Fibroblast of skin of abdomen (primary cell): ENCODE measurements around the gene ZFP57. TPM values are rescaled to one million over a fixed set of nuclear protein-coding genes. Genes with fewer than 3 reads are reported as not detected.

ENCODE experiments used
- DNase-seq: peaks from one replicate; pipeline ENCODE4 v3.0.0-alpha.2; 2013
- polyA plus RNA-seq, 2 experiments: library from polyadenylated mRNA; unstranded; fragments of 120-200 nt; gene quantifications; one replicate each; pipeline ENCODE4 v1.2.1, GENCODE V29; 2013; ENCODE audit not compliant: insufficient read length in 2 of 2

Gene ZFP57
- polyA plus RNA-seq (2013, experiment 1 of 2; ENCODE audit: insufficient read length), result 0.57 TPM
- 0.37 TPM for polyA plus RNA-seq (2013, experiment 2 of 2; ENCODE audit: insufficient read length)

DNA sequence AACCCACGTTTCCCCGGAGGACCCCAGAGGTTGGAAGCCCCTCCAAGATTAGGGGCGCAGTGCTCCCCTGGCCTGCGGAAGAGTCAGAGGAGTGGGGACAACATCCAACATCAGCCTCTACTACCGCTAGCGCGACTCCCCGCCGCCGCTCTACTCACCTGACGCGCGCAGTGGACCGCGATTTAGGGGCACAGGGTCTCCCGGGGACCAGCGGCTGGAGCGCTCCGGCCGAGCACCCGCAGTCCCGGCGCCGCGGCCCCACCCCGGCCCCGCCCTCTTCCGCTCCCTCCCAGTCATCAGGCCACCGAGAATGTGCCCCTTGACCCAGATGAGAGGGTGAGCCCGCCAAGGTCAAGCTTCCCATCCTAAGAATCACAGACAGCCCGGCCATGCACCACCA lies at the start of gene ZFP57:
Gene ZFP57 (minus strand): TSS at position 249 of the 400 bp plus-strand sequence. CDS start 4,149 bp downstream, outside the sequence.
- no peak for DNase-seq

DNA sequence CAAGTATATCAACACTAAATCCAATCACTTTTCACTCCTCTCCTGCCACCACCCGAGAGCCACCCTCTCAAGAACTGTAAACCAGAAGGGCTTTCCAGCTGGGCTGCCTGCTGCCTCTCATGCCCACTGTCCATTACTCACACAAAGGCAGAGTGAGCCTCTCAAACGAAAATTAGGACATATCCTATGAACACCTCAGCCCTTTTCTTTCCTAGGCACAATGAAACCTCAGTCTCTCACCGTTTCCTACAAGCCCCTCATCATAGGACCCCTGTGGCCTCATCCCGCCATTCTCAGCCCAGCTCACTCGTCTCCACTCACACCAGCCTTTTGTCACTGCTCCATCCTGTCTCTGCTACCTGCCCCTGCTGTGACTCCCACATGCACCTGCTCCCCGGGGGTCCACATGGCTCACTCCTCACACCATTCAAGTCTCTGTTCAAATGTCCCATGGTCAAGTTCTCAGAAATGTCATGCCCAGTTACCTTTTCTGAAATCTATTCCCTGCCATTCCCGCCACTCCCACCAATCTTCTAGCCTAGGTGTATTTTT lies 49.7 kb upstream of the ZFP57 start:
- no peak for DNase-seq

DNA sequence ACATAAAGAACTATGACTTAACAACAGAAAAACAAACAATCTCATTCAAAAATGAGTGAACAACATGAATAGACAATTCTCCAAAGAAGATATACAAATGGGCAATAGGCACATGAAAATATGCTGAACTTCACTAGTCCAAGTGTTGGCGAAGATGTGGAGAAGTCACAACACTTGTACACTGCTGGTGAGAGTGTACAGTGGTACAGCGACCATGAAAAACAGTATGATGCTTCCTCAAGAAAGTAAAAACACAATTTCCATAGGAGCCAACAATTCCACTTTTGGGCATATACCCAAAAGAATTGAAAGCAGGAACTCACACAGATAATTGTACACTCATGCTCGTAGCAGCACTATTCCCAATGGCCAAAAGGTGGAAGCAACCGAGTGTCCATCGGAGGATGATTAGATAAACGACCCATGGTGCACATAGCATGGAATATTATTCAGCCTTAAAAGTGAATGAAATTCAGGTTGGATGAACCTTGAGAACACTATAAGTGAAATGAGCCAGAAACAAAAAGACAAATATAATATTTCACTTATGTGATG lies 48.9 kb upstream of the ZFP57 start:
- no peak for DNase-seq

DNA sequence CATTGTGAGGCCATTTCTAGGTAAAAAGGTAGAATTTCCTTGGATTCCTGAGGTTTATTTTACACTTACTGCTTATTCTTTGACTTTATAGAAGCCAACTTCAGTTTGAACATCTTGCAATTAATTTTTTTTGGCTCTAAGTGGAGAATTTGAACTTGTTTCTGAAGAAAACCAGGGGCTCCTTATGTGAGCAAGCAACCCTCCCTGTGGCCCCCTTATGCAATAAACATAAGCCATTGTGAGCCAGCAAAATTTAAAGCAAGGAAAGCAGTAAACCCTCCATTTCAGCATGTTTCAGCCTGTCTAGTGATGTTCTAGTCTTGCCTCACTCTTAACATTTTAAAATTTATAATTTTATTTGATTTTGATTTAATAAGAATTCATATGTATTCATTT lies 47.9 kb upstream of the ZFP57 start:
- DNase-seq, result no peak

DNA sequence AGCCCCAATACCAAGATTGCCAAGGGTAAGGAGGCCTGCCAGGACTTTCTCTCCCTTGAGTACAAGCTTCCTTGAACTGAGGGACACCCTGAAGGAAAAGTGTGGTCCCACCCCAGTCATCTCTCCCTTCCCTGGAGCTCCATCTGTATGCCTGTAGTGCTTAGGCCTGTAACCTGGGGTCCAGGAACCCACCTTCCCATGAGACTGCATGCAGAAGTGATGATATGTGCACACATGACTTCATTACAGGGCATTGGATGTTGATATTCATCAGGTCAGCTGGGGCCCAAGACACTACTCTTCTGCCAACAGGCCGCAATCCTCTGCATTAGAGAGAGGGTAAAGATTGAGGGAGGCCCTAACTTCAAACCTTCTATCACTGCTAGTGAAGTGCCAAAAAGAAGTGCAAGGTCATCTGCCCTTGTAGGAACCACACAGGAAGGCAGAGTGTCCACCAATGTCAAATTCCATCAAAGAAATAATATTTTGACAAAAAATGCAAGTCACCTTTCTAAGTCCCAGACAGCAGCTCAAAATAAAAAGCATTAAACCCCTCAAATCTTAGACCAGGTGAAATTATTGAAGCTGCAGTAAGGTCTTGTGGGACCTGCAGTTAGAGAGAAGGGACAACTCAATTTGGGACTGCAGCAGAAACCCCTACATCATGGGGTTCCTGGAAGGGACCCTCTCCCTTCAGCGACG lies 47.4 kb upstream of the ZFP57 start:
- DNase-seq, result no peak

DNA sequence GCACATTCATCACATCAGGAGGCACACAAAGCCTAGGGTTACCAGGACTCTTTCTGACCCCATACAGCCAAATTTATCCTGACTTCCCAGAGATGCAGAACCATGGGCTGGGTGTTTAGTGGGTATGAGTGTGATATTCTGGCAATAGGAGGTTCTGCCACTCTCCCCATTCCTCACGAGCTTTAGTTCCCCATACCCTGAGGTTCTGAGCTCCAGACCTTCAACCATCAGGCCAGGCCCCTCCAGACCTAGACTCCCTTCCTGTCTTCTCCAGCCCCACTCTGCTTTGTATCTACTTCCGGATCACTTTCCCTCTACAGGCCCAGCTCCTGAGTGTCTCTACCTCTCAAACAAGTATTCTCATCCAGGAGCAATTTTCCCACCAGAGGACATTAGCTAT lies 46.7 kb upstream of the ZFP57 start:
- DNase-seq, result no peak

DNA sequence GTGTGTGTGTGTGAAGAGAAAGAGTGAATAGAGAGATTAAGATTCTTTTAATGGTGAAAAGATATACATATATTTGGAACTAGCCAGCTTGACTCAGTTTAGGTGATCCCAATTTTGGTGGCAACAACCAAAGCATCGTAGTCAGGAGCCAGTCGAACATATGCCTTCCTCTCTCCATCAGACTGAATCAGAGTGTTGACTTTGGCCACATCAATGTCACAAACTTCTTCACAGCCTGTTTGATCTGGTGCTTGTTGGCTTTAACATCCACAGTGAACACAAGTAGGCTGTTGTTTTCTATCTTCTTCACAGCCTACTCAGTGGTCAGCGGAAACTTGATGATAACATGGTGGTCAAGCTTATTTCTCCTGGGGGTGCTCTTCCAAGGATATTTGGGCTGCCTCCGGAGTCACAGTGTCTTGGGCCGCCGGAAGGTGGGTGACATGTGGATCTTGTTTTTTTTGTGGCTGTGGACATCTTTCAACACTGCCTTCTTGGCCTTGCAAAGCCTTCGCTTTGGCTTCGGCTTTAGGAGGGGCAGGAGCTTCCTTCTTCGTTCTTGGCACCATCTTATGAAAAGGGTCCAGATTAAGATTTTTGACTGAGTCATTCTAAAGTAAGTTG lies 45.7 kb upstream of the ZFP57 start:
- no peak for DNase-seq

DNA sequence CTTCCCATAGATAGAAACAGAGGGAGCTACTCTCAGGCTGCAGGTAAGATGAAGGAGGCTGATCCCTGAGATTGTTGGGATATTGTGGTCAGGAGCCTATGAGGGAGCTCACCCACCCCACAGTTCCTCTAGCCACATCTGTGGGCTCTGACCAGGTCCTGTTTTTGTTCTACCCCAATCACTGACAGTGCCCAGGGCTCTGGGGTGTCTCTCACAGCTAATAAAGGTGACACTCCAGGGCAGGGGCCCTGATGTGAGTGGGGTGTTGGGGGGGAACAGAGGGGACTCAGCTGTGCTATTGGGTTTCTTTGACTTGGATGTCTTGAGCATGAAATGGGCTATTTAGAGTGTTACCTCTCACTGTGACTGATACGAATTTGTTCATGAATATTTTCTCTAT lies 45.0 kb upstream of the ZFP57 start:
- no peak for DNase-seq

DNA sequence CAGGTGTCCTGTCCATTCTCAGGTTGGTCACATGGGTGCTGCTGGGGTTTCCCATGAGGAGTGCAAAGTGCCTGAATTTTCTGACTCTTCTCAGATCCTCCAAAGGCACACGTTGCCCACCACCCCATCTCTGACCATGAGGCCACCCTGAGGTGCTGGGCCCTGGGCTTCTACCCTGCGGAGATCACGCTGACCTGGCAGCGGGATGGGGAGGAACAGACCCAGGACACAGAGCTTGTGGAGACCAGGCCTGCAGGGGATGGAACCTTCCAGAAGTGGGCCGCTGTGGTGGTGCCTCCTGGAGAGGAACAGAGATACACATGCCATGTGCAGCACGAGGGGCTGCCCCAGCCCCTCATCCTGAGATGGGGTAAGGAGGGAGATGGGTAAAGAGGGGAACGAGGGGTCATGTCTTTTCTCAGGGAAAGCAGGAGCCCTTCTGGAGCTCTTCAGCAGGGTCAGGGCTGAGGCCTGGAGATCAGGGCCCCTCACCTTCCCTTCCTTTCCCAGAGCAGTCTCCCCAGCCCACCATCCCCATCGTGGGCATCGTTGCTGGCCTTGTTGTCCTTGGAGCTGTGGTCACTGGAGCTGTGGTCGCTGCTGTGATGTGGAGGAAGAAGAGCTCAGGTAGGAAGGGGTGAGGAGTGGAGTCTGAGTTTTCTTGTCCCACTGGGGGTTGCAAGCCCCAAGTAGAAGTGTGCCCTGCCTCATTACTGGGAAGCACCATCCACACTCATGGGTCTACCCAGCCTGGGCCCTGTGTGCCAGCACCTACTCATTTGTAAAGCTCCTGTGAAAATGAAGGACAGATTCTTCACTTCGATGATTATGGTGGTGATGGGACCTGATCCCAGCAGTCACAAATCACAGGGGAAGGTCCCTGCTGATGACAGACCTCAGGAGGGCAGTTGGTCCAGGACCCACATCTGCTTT lies 44.3 kb upstream of the ZFP57 start:
- no peak for DNase-seq

DNA sequence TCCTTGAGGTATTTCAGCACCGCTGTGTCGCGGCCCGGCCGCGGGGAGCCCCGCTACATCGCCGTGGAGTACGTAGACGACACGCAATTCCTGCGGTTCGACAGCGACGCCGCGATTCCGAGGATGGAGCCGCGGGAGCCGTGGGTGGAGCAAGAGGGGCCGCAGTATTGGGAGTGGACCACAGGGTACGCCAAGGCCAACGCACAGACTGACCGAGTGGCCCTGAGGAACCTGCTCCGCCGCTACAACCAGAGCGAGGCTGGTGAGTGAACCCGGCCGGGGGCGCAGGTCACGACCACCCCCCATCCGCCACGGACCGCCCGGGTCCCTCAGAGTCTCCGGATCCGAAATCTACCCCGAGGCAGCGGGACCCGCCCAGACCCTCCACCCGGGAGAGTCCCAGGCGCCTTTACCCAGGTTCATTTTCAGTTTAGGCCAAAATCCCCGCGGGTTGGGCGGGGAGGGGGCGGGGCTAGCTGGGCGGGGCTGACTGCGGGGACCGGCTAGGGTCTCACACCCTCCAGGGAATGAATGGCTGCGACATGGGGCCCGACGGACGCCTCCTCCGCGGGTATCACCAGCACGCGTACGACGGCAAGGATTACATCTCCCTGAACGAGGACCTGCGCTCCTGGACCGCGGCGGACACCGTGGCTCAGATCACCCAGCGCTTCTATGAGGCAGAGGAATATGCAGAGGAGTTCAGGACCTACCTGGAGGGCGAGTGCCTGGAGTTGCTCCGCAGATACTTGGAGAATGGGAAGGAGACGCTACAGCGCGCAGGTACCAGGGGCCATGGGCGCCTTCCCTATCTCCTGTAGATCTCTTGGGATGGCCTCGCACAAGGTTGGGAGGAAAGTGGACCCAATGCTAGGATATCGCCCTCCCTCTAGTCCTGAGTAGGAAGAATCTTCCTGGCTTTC lies 43.0 kb upstream of the ZFP57 start:
- no peak for DNase-seq

DNA sequence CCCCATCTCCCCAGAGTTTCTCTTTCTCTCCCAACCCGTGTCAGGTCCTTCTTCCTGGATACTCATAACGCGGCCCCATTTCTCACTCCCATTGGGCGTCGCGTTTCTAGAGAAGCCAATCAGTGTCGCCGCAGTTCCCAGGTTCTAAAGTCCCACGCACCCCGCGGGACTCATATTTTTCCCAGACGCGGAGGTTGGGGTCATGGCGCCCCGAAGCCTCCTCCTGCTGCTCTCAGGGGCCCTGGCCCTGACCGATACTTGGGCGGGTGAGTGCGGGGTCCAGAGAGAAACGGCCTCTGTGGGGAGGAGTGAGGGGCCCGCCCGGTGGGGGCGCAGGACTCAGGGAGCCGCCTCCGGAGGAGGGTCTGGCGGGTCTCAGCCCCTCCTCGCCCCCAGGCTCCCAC lies 42.3 kb upstream of the ZFP57 start, which contains the start of gene HLA-F:
Gene HLA-F (plus strand): TSS at position 173 of the 404 bp plus-strand sequence. CDS start 30 bp downstream, at position 203.
- DNase-seq, result peak; percentile 68

DNA sequence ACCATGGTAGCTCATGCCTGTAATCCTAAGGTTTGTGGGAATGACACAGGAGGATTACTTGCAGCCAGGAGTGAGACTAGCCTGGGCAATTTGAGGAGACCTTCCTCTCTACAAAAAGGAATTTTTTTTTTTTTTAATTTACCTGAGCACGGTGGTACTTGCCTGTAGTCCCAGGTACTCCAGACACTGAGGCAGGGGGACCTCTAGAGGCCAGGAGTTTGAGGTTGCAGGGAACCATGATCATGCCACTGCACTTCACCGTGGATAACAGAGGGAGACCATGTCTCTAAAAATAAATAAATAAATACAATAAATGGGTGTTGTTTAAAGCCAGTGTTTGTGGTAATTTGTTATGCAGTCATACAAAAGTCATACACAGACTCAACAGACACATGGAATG lies 39.9 kb upstream of the ZFP57 start:
- no peak for DNase-seq

DNA sequence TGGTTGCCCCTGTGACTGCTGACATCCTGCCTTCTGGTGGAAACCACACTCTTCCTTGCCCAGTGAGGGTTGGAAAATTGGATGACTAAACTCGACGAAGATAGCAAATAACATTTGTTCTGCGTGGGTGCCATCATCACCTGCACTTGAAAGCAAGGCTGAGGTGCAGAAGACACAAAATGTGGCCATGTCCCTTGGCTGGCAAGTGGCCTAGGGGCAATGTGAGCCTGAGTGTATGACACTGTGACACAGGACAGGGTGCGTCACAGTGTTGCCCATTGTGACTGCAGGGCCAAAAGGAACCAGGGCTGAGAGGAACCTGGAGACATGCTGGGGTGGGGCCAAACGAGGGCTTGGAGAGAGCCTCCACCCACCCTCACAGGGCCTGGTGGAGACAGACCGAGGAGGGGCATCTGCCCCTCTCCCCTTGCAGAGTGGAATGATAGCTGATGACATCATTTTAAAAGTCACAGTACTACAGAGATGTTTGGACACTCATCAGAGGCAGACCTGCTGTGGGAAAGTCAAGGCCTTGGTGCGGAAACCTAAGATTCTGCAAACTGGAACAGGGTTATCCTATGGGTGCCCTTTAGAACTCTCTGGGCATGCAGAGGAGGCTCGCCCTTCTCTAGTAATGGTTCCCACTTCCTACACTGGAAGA lies 29.5 kb upstream of the ZFP57 start:
- DNase-seq, result no peak

DNA sequence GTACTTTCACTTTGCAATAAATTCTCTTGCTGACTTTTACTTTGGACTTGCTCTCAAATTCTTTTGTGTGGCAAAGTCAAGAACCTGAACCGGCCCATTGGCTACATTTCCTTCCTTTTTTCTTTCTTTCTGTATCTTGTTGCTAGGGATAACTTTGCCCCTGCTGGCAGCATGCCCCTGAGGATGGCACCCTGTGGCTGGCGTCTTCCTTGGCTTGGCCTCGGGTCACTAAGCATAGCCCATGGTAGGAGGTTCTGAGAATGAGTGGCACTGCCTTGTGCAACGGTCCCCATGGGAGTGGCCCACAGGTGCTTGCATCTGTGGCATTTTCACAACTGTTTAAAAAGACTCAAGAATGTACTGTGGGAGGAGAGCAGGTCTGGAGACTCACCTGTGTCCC lies 28.2 kb upstream of the ZFP57 start:
- no peak for DNase-seq

DNA sequence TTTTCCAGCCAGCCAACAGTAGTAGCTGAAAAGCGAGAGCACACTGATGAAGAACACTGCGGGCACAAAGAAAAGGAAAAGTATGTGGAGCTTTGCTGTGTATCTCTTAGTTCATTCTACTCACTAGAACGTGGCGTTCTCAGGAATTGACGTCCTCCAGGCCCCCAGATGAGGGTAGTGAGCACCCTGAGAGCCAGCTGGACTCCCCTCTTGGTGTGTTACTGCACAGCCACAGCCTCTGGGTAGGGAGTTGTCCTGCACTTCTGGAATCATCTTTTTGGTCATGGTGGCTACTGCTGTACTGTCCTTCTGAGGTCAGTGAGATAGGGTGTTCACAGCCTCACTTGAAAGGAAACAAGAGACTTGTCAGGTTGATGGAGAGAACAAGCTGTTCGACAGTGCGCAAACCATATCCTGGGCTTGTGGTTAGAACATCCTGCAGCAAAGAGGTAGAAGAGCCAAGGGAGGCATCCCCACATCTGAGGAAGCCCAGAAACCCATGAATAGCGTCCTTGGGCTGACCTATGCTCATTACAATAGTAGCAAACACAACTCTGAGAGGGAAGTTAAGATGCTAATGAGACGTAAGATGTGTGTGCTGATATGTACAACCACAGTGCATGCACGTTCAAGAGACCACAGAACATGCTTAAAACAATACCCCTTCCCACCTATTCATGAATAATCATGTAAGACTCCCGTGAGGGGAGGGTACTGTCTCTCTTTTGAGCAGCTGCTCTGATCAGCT lies 27.7 kb upstream of the ZFP57 start:
- no peak for DNase-seq

DNA sequence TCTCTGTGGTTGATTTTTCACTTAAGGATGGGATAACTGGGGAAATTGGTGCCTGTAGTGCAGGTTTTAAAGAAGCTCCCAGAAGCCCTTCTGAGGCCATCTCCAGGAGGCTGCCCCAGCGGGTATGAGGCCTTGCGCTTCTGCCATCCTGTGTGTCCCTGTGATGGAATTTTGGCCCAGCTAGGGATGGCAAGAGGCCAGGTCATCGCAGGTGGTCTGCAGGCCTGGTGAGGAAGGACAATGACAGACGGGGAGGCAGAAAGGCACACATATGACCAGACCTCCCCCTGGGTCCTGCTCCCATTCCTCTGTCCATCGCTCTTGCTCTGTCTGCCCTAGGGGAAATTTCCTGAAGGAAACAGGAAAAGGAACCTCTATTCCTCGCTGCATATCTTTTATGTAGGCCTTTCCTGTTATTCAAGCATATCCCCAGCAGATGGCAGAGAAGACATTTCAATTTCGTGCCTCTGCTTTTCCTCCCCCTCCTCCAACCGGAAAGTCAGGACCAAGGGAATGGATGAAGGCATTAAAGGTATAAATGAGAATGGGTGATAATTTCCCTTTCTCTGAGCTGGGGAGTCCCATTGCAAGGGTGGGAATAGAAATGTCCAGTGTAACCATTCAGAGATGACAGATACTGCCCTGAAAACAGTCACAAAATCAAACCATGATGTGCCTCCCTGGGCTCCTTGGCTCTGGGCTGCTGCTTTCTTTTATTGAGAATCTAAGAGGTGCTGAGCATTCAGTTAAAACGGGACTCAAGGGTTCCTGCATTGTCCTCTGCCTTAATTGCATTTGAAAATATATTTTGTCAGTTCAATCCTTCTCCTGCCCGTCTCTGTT lies 24.7 kb upstream of the ZFP57 start:
- DNase-seq, result peak; percentile 46

DNA sequence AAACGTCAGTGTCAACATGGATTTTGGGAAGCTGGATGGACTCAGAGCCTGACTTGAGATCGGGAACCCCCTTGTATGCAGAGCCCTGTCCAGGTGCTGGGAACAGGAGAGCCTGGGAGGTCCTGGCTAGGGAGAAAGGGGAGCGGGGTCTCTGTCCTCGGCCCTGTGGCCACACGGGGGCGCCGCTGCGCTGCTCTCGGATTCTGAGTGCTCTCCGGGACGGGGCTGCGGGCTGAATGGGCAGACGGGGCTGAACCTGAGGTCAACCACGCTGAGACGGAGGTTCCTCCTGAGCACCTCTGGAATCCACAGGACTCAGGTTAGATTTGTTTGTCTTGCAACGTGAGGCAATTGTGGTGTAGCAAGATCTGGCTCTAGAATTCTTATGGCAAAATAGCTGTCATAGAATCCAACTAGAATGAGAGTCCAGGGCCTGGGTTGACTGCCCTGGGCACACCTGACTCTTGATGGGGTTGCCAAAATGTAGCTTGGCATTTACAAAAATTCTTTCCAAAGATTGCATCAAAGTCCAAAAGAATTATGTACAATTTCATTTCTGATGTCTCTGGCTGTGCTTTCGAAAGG lies 21.7 kb upstream of the ZFP57 start:
- no peak for DNase-seq
